K562 (cell line): ENCODE results near the gene STEAP3. TPM values are rescaled to one million over a fixed set of nuclear protein-coding genes. Genes with fewer than 3 reads are reported as not detected.

ENCODE experiments used
- ATAC-seq: fragments of 200-7000 bp; cut with Tn5 transposase; 3 replicates; pipeline ENCODE4 v1.9.1; 2020; ENCODE audit warnings: moderate library complexity
- BruUV-seq: library from RNA; stranded (reverse); fragments of 400-500 nt; replicated peaks from 2 replicates; lab custom pipeline; 2021; lab: Mats Ljungman, UMichigan
- CTCF ChIA-PET: fragments of 300-600 bp; formaldehyde crosslinking; extraction: SDS; loops from one replicate; lab custom pipeline; 2021; ENCODE audit warnings: low intra/inter-chr PET ratio; lab: Yijun Ruan, JAX
- POLR2A ChIA-PET: fragments of 300-600, 350-650 bp; sonication (Branson Sonifier 250); formaldehyde crosslinking; extraction: SDS; loops from one replicate; lab custom pipeline; 2021; ENCODE audit warnings: antibody characterized with exemption, inconsistent platforms; lab: Yijun Ruan, JAX
- DNase-seq, 4 experiments: peaks; one replicate each; pipeline versions ENCODE4 v3.0.0 to v3.0.0-alpha.2; 2011 to 2018; ENCODE audit warnings: low spot score in 3 of 4, mixed read lengths in 3 of 4; ENCODE audit errors: extremely low read depth in 1 of 4
- FAIRE-seq: peaks from 2 replicates; lab custom pipeline; 2011; peaks lifted over from hg19 to GRCh38; lab: Jason Lieb, UNC
- H2AFZ ChIP-seq: 2 replicates; pipeline ENCODE4 v1.6.0; 2011; ENCODE audit warnings: low read depth, low read length, control low read depth, inconsistent platforms
- H3K27ac ChIP-seq: fragments of 200-600 bp; 3 replicates; pipeline ENCODE4 v1.8.0; 2011; ENCODE audit warnings: low read depth, mild to moderate bottlenecking, control low read depth, inconsistent platforms, low read length, moderate library complexity, mixed read lengths; ENCODE audit errors: extremely low read depth
- H3K27me3 ChIP-seq, 2 experiments: fragments of 300-600 bp in 1 of 2; 2 replicates in 1 of 2; 3 replicates in 1 of 2; pipeline versions ENCODE4 v1.6.0 to v1.8.0; 2011; ENCODE audit warnings: inconsistent platforms in 2 of 2, low read length in 2 of 2, mild to moderate bottlenecking in 1 of 2, mixed read lengths in 1 of 2, moderate library complexity in 1 of 2; ENCODE audit not compliant: control insufficient read depth in 2 of 2, insufficient read depth in 2 of 2
- H3K36me3 ChIP-seq: fragments of 300-600 bp; 3 replicates; pipeline ENCODE4 v1.8.0; 2011; ENCODE audit warnings: mild to moderate bottlenecking, low read length, inconsistent platforms; ENCODE audit not compliant: control insufficient read depth, insufficient read depth
- H3K4me1 ChIP-seq, 2 experiments: fragments of 200-600 bp in 1 of 2; replicated peaks in 1 of 2; 2 replicates in 1 of 2; 3 replicates in 1 of 2; pipeline versions ENCODE4 v1.5.1 to v1.8.0; 2011; ENCODE audit warnings: inconsistent platforms in 2 of 2, low read length in 2 of 2, mild to moderate bottlenecking in 1 of 2, mixed read lengths in 1 of 2, moderate library complexity in 1 of 2; ENCODE audit not compliant: control insufficient read depth in 2 of 2, insufficient read depth in 2 of 2
- H3K4me2 ChIP-seq: 2 replicates; pipeline ENCODE4 v1.6.1; 2011; ENCODE audit warnings: low read length, control low read depth, inconsistent platforms, mixed read lengths; ENCODE audit not compliant: insufficient read depth
- H3K4me3 ChIP-seq: fragments of 200-600 bp; sonication (generic), shearing (Covaris generic); 2 replicates; pipeline ENCODE4 v1.5.1; 2016; ENCODE audit warnings: control low read depth, inconsistent platforms
- H3K79me2 ChIP-seq: fragments of 200-600 bp; 3 replicates; pipeline ENCODE4 v1.8.0; 2011; ENCODE audit warnings: low read length, inconsistent platforms; ENCODE audit not compliant: control insufficient read depth, insufficient read depth
- H3K9ac ChIP-seq, 2 experiments: 2 replicates each; pipeline versions ENCODE4 v1.6.0 to v1.6.1; 2011; ENCODE audit warnings: low read depth in 2 of 2, low read length in 2 of 2, control low read depth in 1 of 2, inconsistent platforms in 1 of 2, mild to moderate bottlenecking in 1 of 2, mixed read lengths in 1 of 2; ENCODE audit not compliant: insufficient read depth in 1 of 2
- H3K9me1 ChIP-seq: one replicate; pipeline ENCODE4 v1.6.0; 2011; ENCODE audit warnings: inconsistent platforms, mild to moderate bottlenecking, low read length, moderate library complexity; ENCODE audit not compliant: control insufficient read depth, insufficient read depth
- H3K9me3 ChIP-seq: replicated peaks from 2 replicates; pipeline ENCODE4 v1.5.1; 2011; ENCODE audit warnings: low read depth, low read length, inconsistent platforms; ENCODE audit not compliant: control insufficient read depth, insufficient read depth
- H4K20me1 ChIP-seq: replicated peaks from 2 replicates; pipeline ENCODE4 v1.6.1; 2011; ENCODE audit warnings: low read length, inconsistent platforms, mixed read lengths; ENCODE audit not compliant: control insufficient read depth, insufficient read depth
- ATF3 ChIP-seq, 2 experiments: fragments of 450-650 bp in 1 of 2; sonication (generic) in 1 of 2; formaldehyde crosslinking in 1 of 2; IDR thresholded peaks in 1 of 2; conservative IDR thresholded peaks in 1 of 2; 2 replicates each; pipeline versions ENCODE4 v1.6.1 to v1.8.1; 2016 to 2023; ENCODE audit warnings: mild to moderate bottlenecking in 2 of 2, moderate library complexity in 2 of 2, inconsistent platforms in 1 of 2, missing genetic modification reagents in 1 of 2
- FOXK2 ChIP-seq, 2 experiments: fragments of 450-650 bp; IDR thresholded peaks in 1 of 2; conservative IDR thresholded peaks in 1 of 2; 2 replicates each; pipeline ENCODE4 v1.6.1; 2016; ENCODE audit warnings: low read depth in 2 of 2, mild to moderate bottlenecking in 1 of 2
- KDM4B ChIP-seq, 2 experiments: fragments of 450-650 bp in 1 of 2; sonication (generic) in 1 of 2; IDR thresholded peaks; 2 replicates each; pipeline ENCODE4 v1.6.1; 2016 to 2017; ENCODE audit warnings: borderline replicate concordance in 2 of 2, antibody characterized with exemption in 1 of 2, low read depth in 1 of 2, mild to moderate bottlenecking in 1 of 2
- ZFPM2 ChIP-seq: fragments of 250-450 bp; sonication (Bioruptor Pico); IDR thresholded peaks from 2 replicates; pipeline ENCODE4 v1.5.1; 2022; ENCODE audit warnings: mild to moderate bottlenecking
- ZNF436 ChIP-seq: fragments of 250-450, 450-650 bp; sonication (Bioruptor Pico); formaldehyde crosslinking; IDR thresholded peaks from 2 replicates; pipeline ENCODE4 v1.7.0; 2020; ENCODE audit warnings: mild to moderate bottlenecking
- ZNF518B ChIP-seq: fragments of 250-450 bp; sonication (Bioruptor Pico); IDR thresholded peaks from 2 replicates; pipeline ENCODE4 v1.5.0; 2021; ENCODE audit warnings: mild to moderate bottlenecking, moderate library complexity
- WGBS: fragments of 100-300 bp; shearing (Covaris generic); methylation state at CpG from one replicate; pipeline ENCODE4 v1.1.6; 2016; ENCODE audit warnings: low coverage, mixed read lengths; ENCODE audit not compliant: insufficient coverage; ENCODE audit errors: missing lambda C conversion rate; 5-methylcytosine and 5-hydroxymethylcytosine counted together
- in situ Hi-C: fragments of 300-500 bp; cut with MboI; formaldehyde crosslinking; loops from 4 replicates; pipeline ENCODE4 v1.15.0; 2018; ENCODE audit warnings: inconsistent platforms, mixed read lengths
- intact Hi-C: fragments of 100-400 bp; cut with micrococcal nuclease; formaldehyde crosslinking; loops from 2 replicates; pipeline ENCODE4 v1.14.2; 2022
- polyA plus RNA-seq, 8 experiments: library from polyadenylated mRNA; depleted of rRNA in 4 of 8; stranded (reverse) in 5 of 8; unstranded in 3 of 8; fragments of >200 nt; fragmentation: Nextera tagmentation in 2 of 8; fragmentation: Illumina TruSeq in 1 of 8; extraction: Ambion mirVana in 2 of 8; extraction: Trizol in 1 of 8; gene quantifications; 2 replicates each; pipeline versions ENCODE4 v1.2.1 to v1.2.3, GENCODE V29; 2011 to 2014; ENCODE audit warnings: inconsistent platforms in 1 of 8, missing spikeins in 1 of 8
- total RNA-seq, 7 experiments: library from RNA; depleted of rRNA in 6 of 7; stranded (reverse); fragments of >200 nt in 6 of 7; fragmentation: Illumina TruSeq in 2 of 7; extraction: Trizol in 2 of 7; gene quantifications; 2 replicates each; pipeline versions ENCODE4 v1.2.1 to v1.2.3, GENCODE V29; 2011 to 2021; ENCODE audit warnings: low replicate concordance in 1 of 7

STEAP3 gene
- total and polyA plus RNA-seq, 9 of the 15 experiments (the other 6 are each of a cell fraction or from before 2014, with no cell fraction given): 1.8 to 31.6 (median 9.0) TPM

- Histone ChIP-seq H3K79me2 (no peaks in the 10 kb centered on the region), H3K9me1 (no peaks in the 10 kb centered on the region), H4K20me1 (no peaks in the 10 kb centered on the region; the same call in 1 of the 2 replicates), H3K9ac (no peak overlapping the region), H3K4me1 (peaks cover 0 to 6% of the 10 kb centered on the region in 2 experiments; a peak in 2 of 5 replicates), H3K4me3 (no peak overlapping the region), H3K27ac (no peak overlapping the region)
- intact Hi-C loops: no loop called here
- BruUV-seq: no TSS peak
- TF ChIP-seq ZNF518B (CRISPR knock-in tag) (no peak), FOXK2 (conservative IDR thresholded peaks at IDR 0.05 in 1 of 2, IDR thresholded peaks at IDR 0.05 in 1 of 2; ENCODE audit: low read depth in 2 of 2) (no peak), ZFPM2 (CRISPR knock-in tag) (no peak), KDM4B (IDR thresholded peaks at IDR 0.05; ENCODE audit: borderline replicate concordance in 2 of 2, low read depth in 1 of 2) (no peak), ATF3 (IDR thresholded peaks at IDR 0.05) (no peak), ATF3 (CRISPR knock-in tag; conservative IDR thresholded peaks at IDR 0.05) (no peak), ZNF436 (CRISPR knock-in tag) (no peak)
- TF ChIP-seq, all 486 proteins: peak for 0
- ChIA-PET CTCF (no interaction called here), POLR2A (no interaction called here)
- in situ Hi-C loops: no loop called here
- DNase-seq (no peak), ATAC-seq (no peak), FAIRE-seq (no peak)
- WGBS: 91% methylated on average over 9 of the region's 10 CpGs
- H3K27me3 ChIP-seq: no peaks in the 10 kb centered on the region
- H2AFZ ChIP-seq: no peak overlapping the region
- H3K9me3 ChIP-seq: no peaks in the 10 kb centered on the region
- peaks cover 88% of the 10 kb centered on the region for H3K36me3 ChIP-seq
- H3K4me2 ChIP-seq: no peak overlapping the region
Observed at GRCh38 chr2:119250718-119251290, 27.2 kb downstream of the STEAP3 start.
